ENCODE measurements around the gene CD55. TPM values are rescaled to one million over a fixed set of nuclear protein-coding genes. Genes with fewer than 3 reads are reported as not detected.

CD55 gene
- total and polyA plus RNA-seq, 2 experiments from 2014 or later = 16.7 to 18.5 TPM

- Histone ChIP-seq H3K4me3 (no peak overlapping the region), H3K36me3 (ENCODE audit: insufficient read depth) (no peaks in the 10 kb centered on the region), H4K20me1 (replicated peaks; ENCODE audit: insufficient read depth) (no peaks in the 10 kb centered on the region; the same call in 1 of the 2 replicates), H3K9me2 (ENCODE audit: insufficient read depth) (no peaks in the 10 kb centered on the region), H3K4me1 (ENCODE audit: insufficient read depth) (peaks cover 16% of the 10 kb centered on the region), H3K79me2 (replicated peaks; ENCODE audit: insufficient read depth) (peaks cover 7% of the 10 kb centered on the region; the same call in 1 of the 2 replicates), H2AFZ (no peak overlapping the region), H3K4me2 (no peak overlapping the region), H3F3A (replicated peaks; ENCODE audit: low read depth) (no peaks in the 10 kb centered on the region), H3K27me3 (ENCODE audit: insufficient read depth) (no peaks in the 10 kb centered on the region), H3K27ac (ENCODE audit: low read depth) (no peak overlapping the region)
- no peak overlapping the region for H3K27ac Mint-ChIP-seq
- no peak overlapping the region for H3K4me3 Mint-ChIP-seq
- H3K36me3 Mint-ChIP-seq (ENCODE audit: low read depth) = no peaks in the 10 kb centered on the region
- ATAC-seq (no peak), DNase-seq (ENCODE audit: low spot score) (no peak)
- peaks cover 5% of the 10 kb centered on the region for H3K27me3 Mint-ChIP-seq (ENCODE audit: insufficient read depth, low read depth, poor library complexity)
- peaks cover 29% of the 10 kb centered on the region for H3K4me1 Mint-ChIP-seq
- TF ChIP-seq, protein P1, sequence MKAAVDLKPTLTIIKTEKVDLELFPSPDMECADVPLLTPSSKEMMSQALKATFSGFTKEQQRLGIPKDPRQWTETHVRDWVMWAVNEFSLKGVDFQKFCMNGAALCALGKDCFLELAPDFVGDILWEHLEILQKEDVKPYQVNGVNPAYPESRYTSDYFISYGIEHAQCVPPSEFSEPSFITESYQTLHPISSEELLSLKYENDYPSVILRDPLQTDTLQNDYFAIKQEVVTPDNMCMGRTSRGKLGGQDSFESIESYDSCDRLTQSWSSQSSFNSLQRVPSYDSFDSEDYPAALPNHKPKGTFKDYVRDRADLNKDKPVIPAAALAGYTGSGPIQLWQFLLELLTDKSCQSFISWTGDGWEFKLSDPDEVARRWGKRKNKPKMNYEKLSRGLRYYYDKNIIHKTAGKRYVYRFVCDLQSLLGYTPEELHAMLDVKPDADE (IDR thresholded peaks at IDR 0.05) = no peak
- TF ChIP-seq EZH2phosphoT487 (IDR thresholded peaks at IDR 0.05; ENCODE audit: unreplicated experiment) (no peak), ZNF331 (CRISPR knock-in tag; IDR thresholded peaks at IDR 0.05; ENCODE audit: low read depth) (no peak), STAT1 (IDR thresholded peaks at IDR 0.05; ENCODE audit: unreplicated experiment) (no peak), POLR2AphosphoS5 (IDR thresholded peaks at IDR 0.05; ENCODE audit: low read depth) (no peak), NANOG (IDR thresholded peaks at IDR 0.05; ENCODE audit: borderline replicate concordance) (no peak), ZNF114 (CRISPR knock-in tag; IDR thresholded peaks at IDR 0.05) (no peak), CREB1 (CRISPR knock-in tag; IDR thresholded peaks at IDR 0.05; ENCODE audit: low read depth) (no peak), CTCF (conservative IDR thresholded peaks at IDR 0.05; ENCODE audit: low read depth in 2 of 2) (no peak), JUNB (IDR thresholded peaks at IDR 0.05; ENCODE audit: unreplicated experiment) (no peak), EZH2 (IDR thresholded peaks at IDR 0.05; ENCODE audit: low read depth, unreplicated experiment) (no peak)
- TF ChIP-seq, protein P2, sequence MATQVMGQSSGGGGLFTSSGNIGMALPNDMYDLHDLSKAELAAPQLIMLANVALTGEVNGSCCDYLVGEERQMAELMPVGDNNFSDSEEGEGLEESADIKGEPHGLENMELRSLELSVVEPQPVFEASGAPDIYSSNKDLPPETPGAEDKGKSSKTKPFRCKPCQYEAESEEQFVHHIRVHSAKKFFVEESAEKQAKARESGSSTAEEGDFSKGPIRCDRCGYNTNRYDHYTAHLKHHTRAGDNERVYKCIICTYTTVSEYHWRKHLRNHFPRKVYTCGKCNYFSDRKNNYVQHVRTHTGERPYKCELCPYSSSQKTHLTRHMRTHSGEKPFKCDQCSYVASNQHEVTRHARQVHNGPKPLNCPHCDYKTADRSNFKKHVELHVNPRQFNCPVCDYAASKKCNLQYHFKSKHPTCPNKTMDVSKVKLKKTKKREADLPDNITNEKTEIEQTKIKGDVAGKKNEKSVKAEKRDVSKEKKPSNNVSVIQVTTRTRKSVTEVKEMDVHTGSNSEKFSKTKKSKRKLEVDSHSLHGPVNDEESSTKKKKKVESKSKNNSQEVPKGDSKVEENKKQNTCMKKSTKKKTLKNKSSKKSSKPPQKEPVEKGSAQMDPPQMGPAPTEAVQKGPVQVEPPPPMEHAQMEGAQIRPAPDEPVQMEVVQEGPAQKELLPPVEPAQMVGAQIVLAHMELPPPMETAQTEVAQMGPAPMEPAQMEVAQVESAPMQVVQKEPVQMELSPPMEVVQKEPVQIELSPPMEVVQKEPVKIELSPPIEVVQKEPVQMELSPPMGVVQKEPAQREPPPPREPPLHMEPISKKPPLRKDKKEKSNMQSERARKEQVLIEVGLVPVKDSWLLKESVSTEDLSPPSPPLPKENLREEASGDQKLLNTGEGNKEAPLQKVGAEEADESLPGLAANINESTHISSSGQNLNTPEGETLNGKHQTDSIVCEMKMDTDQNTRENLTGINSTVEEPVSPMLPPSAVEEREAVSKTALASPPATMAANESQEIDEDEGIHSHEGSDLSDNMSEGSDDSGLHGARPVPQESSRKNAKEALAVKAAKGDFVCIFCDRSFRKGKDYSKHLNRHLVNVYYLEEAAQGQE (IDR thresholded peaks at IDR 0.05; ENCODE audit: unreplicated experiment) = no peak
- TF ChIP-seq, protein P3, sequence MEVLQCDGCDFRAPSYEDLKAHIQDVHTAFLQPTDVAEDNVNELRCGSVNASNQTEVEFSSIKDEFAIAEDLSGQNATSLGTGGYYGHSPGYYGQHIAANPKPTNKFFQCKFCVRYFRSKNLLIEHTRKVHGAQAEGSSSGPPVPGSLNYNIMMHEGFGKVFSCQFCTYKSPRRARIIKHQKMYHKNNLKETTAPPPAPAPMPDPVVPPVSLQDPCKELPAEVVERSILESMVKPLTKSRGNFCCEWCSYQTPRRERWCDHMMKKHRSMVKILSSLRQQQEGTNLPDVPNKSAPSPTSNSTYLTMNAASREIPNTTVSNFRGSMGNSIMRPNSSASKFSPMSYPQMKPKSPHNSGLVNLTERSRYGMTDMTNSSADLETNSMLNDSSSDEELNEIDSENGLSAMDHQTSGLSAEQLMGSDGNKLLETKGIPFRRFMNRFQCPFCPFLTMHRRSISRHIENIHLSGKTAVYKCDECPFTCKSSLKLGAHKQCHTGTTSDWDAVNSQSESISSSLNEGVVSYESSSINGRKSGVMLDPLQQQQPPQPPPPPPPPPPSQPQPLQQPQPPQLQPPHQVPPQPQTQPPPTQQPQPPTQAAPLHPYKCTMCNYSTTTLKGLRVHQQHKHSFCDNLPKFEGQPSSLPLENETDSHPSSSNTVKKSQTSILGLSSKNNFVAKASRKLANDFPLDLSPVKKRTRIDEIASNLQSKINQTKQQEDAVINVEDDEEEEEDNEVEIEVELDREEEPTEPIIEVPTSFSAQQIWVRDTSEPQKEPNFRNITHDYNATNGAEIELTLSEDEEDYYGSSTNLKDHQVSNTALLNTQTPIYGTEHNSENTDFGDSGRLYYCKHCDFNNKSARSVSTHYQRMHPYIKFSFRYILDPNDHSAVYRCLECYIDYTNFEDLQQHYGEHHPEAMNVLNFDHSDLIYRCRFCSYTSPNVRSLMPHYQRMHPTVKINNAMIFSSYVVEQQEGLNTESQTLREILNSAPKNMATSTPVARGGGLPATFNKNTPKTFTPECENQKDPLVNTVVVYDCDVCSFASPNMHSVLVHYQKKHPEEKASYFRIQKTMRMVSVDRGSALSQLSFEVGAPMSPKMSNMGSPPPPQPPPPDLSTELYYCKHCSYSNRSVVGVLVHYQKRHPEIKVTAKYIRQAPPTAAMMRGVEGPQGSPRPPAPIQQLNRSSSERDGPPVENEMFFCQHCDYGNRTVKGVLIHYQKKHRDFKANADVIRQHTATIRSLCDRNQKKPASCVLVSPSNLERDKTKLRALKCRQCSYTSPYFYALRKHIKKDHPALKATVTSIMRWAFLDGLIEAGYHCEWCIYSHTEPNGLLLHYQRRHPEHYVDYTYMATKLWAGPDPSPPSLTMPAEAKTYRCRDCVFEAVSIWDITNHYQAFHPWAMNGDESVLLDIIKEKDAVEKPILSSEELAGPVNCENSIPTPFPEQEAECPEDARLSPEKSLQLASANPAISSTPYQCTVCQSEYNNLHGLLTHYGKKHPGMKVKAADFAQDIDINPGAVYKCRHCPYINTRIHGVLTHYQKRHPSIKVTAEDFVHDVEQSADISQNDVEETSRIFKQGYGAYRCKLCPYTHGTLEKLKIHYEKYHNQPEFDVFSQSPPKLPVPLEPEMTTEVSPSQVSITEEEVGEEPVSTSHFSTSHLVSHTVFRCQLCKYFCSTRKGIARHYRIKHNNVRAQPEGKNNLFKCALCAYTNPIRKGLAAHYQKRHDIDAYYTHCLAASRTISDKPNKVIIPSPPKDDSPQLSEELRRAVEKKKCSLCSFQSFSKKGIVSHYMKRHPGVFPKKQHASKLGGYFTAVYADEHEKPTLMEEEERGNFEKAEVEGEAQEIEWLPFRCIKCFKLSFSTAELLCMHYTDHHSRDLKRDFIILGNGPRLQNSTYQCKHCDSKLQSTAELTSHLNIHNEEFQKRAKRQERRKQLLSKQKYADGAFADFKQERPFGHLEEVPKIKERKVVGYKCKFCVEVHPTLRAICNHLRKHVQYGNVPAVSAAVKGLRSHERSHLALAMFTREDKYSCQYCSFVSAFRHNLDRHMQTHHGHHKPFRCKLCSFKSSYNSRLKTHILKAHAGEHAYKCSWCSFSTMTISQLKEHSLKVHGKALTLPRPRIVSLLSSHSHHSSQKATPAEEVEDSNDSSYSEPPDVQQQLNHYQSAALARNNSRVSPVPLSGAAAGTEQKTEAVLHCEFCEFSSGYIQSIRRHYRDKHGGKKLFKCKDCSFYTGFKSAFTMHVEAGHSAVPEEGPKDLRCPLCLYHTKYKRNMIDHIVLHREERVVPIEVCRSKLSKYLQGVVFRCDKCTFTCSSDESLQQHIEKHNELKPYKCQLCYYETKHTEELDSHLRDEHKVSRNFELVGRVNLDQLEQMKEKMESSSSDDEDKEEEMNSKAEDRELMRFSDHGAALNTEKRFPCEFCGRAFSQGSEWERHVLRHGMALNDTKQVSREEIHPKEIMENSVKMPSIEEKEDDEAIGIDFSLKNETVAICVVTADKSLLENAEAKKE (CRISPR knock-in tag; IDR thresholded peaks at IDR 0.05) = no peak
- H3K9me3 Mint-ChIP-seq = no peaks in the 10 kb centered on the region; the same call in 2 of the 3 replicates
Measured at GRCh38 chr1:207318072-207318619, 3.3 kb upstream of the CD55 start.

All from GM23338 (cell line).